AG09309 (cell line): ENCODE measurements around the gene HEPACAM.

Source experiments
- DNase-seq: peaks from one replicate; pipeline ENCODE4 v3.0.0-alpha.2; 2010; ENCODE audit warnings: low read depth
- H3K4me3 ChIP-seq: 2 replicates; pipeline ENCODE4 v1.5.1; 2011; ENCODE audit warnings: mild to moderate bottlenecking, low read depth, low read length, moderate library complexity; ENCODE audit not compliant: control insufficient read depth
- TF ChIP-seq, protein P1 (sequence below): IDR thresholded peaks from 2 replicates; pipeline ENCODE4 v1.5.1; 2011; ENCODE audit warnings: mild to moderate bottlenecking, low read depth, low read length, inconsistent platforms; ENCODE audit not compliant: insufficient read depth, control insufficient read depth; ENCODE audit errors: missing control alignments

Gene HEPACAM

DNA sequence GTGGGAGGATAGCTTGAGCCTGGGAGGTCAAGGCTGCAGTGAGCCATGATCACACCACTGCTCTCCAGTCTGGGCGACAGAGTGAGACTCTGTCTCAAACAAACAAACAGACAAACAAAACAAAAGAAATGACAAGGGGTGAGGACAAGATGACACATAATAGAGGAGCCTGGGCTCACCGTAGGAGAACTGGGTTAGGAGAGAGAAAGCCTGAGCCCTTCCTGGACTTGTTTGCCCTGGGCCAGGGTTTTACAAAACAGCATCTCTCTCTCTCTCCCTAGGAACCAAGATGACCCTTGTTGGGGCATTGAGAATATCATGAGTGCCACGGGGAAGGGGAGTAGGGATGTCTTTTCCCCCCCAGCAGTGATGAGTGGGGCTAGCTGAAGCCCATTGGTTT, 54.9 kb downstream of the HEPACAM start:
- no peak overlapping the region for H3K4me3 ChIP-seq
- TF ChIP-seq, protein P1, sequence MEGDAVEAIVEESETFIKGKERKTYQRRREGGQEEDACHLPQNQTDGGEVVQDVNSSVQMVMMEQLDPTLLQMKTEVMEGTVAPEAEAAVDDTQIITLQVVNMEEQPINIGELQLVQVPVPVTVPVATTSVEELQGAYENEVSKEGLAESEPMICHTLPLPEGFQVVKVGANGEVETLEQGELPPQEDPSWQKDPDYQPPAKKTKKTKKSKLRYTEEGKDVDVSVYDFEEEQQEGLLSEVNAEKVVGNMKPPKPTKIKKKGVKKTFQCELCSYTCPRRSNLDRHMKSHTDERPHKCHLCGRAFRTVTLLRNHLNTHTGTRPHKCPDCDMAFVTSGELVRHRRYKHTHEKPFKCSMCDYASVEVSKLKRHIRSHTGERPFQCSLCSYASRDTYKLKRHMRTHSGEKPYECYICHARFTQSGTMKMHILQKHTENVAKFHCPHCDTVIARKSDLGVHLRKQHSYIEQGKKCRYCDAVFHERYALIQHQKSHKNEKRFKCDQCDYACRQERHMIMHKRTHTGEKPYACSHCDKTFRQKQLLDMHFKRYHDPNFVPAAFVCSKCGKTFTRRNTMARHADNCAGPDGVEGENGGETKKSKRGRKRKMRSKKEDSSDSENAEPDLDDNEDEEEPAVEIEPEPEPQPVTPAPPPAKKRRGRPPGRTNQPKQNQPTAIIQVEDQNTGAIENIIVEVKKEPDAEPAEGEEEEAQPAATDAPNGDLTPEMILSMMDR = no peak
- no peak for DNase-seq

DNA sequence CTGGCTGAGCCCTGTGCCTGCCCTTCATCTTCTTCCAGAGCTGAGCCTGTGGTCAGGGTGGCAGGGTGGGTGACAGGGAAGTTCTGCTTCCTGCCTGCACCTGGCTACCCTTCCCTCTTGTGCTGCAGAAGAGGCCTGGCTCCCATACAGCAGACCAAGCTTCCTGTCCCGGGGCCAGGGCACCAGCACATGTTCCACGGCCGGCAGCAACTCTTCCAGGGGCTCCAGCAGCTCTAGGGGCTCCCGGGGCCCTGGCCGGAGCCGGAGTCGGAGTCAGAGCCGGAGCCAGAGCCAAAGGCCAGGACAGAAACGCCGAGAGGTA, 55.6 kb downstream of the HEPACAM start:
- TF ChIP-seq, protein P1 = no peak
- no peak for DNase-seq

DNA sequence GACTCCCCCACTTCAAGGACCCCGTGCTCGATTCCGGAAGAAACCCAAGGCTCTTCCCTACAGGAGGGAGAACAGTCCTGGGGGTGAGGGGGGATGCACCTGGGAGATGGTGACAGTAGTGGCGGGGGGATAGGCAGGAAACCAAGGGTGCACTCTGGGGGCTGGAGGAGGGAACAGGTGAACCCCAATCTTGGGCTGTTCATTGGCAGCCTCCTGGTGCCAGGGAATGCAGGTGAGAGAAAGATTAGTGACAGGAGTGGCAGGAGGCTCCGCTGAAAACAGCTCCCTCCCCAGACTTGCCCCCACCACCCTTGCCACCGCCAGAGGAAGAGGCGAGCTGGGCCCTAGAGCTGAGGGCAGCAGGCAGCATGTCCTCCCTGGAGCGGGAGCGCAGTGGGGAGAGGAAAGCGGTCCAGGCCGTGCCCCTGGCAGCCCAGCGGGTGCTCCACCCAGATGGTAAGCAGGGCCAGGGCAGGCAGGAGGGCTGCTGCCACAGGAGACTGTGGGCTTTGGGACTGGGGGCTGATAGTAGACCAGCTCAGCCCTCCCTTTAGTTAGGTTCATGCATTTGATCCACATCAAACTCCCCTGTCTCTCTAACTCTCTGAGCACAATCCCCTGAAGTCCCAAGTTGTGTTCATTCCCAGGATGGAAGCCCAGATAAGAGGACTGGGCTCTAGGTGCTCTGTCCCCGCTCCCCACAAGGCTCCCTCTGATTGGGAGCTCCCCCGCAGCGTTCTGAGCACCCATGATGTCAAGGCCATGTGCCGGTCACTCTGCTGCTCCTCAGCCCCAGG, 56.2 kb downstream of the HEPACAM start:
- H3K4me3 ChIP-seq = no peak overlapping the region
- TF ChIP-seq, protein P1 = no peak
- no peak for DNase-seq

More for the DNA sequence above, 55.6 kb downstream of the HEPACAM start:
- no peak overlapping the region for H3K4me3 ChIP-seq

DNA sequence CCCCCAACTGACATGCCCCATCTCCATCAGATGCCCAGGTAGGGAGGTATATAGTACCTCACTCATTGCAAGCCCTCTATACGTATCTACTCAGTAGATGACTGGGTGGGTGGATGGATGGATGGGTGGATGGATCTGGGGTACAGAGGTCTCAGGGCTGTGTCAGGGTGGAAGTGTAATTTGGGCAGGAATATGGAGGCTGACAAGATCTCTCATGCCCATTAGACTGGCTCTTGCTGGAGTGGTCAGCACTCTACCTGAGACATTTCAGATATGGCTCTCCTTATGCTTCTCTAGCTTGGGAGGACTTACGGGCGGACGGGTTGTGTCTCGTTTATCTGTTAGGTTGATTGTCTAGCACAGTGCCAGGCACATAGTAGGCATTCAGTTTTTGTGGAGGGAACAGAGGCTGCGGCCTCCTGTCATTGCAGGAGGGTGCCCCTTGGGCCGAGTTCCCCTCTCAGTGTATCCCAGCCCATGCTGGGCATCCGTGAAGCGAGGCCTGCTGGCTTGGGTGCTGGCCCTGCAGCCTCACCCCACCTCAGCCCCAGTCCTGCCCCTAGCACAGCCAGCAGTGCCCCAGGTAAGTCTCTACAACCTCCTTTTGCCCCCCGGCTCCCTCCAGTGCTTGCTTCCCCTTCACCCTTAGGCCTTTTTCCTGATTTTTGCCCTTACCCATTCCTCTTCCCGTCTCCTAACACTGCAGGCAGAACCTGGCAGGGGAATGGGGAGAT, 56.9 kb downstream of the HEPACAM start:
- TF ChIP-seq, protein P1 = no peak
- no peak overlapping the region for H3K4me3 ChIP-seq
- DNase-seq = no peak

DNA sequence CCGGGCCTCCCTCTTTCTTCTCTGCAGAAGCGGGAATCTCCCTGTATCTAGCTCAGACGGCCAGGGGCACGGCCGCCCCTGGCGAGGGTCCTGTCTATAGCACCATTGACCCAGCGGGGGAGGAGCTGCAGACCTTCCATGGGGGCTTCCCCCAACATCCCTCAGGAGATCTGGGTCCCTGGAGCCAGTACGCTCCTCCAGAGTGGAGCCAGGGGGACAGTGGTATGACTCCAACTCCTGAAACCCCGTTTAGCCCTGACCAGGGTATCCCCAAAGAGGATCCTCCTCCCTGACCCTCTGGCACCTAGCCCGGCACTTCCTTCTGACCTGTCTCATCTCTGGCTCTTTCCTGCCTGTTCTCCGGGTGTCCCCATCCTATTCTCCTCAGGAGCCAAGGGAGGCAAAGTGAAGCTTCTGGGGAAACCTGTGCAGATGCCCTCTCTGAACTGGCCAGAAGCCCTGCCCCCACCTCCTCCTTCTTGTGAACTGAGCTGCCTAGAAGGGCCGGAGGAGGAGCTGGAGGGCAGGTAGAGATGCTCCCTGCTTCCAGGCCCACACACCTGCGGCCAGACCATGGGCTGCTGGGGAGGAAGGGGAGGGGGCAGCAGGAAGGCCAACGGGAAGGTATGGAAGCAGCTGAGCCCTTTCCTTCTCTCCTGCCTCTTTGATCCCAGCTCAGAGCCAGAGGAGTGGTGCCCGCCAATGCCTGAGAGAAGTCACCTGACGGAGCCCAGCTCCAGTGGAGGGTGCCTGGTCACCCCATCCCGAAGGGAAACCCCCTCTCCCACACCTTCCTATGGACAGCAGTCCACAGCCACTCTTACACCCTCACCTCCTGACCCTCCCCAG, 57.7 kb downstream of the HEPACAM start:
- no peak for DNase-seq
- TF ChIP-seq, protein P1 = no peak
- H3K4me3 ChIP-seq = no peak overlapping the region

DNA sequence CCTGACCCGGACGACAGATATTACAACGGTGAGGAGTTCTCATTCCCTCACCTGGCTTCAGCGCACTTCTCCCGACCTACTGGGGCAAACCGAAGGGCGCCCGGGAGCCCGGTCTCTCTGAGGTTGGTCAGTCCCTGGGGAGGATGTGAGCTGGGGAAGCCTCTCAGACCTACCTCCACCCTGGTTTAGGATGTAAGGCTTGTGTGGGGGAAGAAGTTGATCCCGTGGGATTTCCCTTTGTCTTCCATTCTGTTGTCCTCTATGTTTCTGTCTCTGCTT, 58.3 kb downstream of the HEPACAM start:
- DNase-seq = no peak
- TF ChIP-seq, protein P1 = no peak
- H3K4me3 ChIP-seq = no peak overlapping the region
